Measurements from ENCODE around the gene TOB1.

DNA sequence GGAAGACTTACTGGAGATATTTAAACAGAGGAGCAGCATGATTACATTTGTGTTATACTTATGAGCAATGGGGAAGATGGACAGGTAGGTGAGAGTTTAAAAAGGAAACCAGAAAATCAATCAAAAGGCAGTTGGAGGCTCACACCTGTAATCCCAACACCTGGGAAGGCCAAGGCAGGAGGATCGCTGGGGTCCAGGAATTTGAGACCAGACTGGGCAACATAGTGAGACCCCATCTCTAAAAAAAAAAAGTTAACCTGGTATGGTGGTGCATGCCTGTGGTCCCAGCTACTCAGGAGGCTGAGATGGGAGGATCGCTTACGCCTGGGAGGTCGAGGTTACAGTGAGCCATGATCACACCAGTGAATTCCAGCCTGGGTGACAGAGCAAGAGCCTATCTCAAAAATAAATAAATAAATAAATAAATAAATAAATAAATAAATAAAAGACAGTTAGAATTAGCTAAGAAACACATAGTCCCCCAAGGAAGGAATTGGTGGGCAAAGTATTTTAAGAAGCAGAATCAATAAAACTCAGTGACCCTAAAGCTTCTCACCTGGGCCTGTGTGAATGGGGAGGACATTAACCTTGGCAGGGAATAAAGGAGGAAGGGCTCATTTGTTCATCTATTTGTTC is 32.3 kb upstream of the TOB1 start:
- no peak for TF ChIP-seq POLR2AphosphoS5 (IDR thresholded peaks at IDR 0.05; ENCODE audit: low read depth, low read length)
- TF ChIP-seq, protein P1, sequence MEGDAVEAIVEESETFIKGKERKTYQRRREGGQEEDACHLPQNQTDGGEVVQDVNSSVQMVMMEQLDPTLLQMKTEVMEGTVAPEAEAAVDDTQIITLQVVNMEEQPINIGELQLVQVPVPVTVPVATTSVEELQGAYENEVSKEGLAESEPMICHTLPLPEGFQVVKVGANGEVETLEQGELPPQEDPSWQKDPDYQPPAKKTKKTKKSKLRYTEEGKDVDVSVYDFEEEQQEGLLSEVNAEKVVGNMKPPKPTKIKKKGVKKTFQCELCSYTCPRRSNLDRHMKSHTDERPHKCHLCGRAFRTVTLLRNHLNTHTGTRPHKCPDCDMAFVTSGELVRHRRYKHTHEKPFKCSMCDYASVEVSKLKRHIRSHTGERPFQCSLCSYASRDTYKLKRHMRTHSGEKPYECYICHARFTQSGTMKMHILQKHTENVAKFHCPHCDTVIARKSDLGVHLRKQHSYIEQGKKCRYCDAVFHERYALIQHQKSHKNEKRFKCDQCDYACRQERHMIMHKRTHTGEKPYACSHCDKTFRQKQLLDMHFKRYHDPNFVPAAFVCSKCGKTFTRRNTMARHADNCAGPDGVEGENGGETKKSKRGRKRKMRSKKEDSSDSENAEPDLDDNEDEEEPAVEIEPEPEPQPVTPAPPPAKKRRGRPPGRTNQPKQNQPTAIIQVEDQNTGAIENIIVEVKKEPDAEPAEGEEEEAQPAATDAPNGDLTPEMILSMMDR (IDR thresholded peaks at IDR 0.05 in 2 of 3, conservative IDR thresholded peaks at IDR 0.05 in 1 of 3; ENCODE audit: borderline replicate concordance in 1 of 3, insufficient read depth in 1 of 3, low read depth in 2 of 3, low read length in 2 of 3) = no peak
- TF ChIP-seq TCF7L2 (IDR thresholded peaks at IDR 0.05; ENCODE audit: borderline replicate concordance, extremely low read depth, insufficient read depth, insufficient read length) = no peak
- no peak for TF ChIP-seq POLR2A (IDR thresholded peaks at IDR 0.05; ENCODE audit: borderline replicate concordance, extremely low read depth, insufficient read depth, insufficient read length)
- no peak for TF ChIP-seq FOSL1 (IDR thresholded peaks at IDR 0.05; ENCODE audit: low read depth)
- no peak for TF ChIP-seq SRF (IDR thresholded peaks at IDR 0.05; ENCODE audit: low read depth)
- no peak for TF ChIP-seq ZFX (IDR thresholded peaks at IDR 0.05)
- no peak for TF ChIP-seq EZH2 (IDR thresholded peaks at IDR 0.05)
- TF ChIP-seq JUND (IDR thresholded peaks at IDR 0.05) = no peak
- TF ChIP-seq ELF1 (IDR thresholded peaks at IDR 0.05; ENCODE audit: borderline replicate concordance, low read depth) = no peak
- TF ChIP-seq, protein P2, sequence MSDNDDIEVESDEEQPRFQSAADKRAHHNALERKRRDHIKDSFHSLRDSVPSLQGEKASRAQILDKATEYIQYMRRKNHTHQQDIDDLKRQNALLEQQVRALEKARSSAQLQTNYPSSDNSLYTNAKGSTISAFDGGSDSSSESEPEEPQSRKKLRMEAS (IDR thresholded peaks at IDR 0.05) = no peak
- TF ChIP-seq ZNF274 (IDR thresholded peaks at IDR 0.05; ENCODE audit: low read depth, low read length) = no peak
